BE2C (cell line): Measurements from ENCODE around the gene TMEM79.
A peak's percentile ranks its signal among the peaks of the same experiment; 100 is the strongest.

Experiments used
- DNase-seq: peaks from one replicate; pipeline ENCODE4 v3.0.0-alpha.2; 2020
- H3K27me3 ChIP-seq: fragments of 250-450 bp; sonication (Bioruptor Pico); 2 replicates; pipeline ENCODE4 v1.5.1; 2020; ENCODE audit warnings: mild to moderate bottlenecking
- H3K36me3 ChIP-seq: fragments of 250-450 bp; sonication (Bioruptor Pico); 2 replicates; pipeline ENCODE4 v1.5.1; 2020; ENCODE audit warnings: mild to moderate bottlenecking
- H3K4me1 ChIP-seq: fragments of 250-450 bp; sonication (Bioruptor Pico); 2 replicates; pipeline ENCODE4 v1.5.1; 2020
- H3K4me3 ChIP-seq: 2 replicates; pipeline ENCODE4 v1.5.1; 2011; ENCODE audit warnings: low read depth, low read length
- H3K9me3 ChIP-seq: fragments of 250-450 bp; sonication (Bioruptor Pico); 2 replicates; pipeline ENCODE4 v1.5.1; 2020
- TF ChIP-seq, protein P1 (sequence below): IDR thresholded peaks from 2 replicates; pipeline ENCODE4 v1.5.1; 2012; ENCODE audit warnings: mild to moderate bottlenecking, low read depth, low read length

The TMEM79 gene

GRCh38 chr1:156268336-156268735 is 15.8 kb upstream of the TMEM79 start:
- DNase-seq, result no peak
- H3K27me3 ChIP-seq, result no peaks in the 10 kb centered on the region
- H3K9me3 ChIP-seq, result no peaks in the 10 kb centered on the region
- H3K36me3 ChIP-seq, result peaks cover 96% of the 10 kb centered on the region
- no peaks in the 10 kb centered on the region for H3K4me1 ChIP-seq
- TF ChIP-seq, protein P1, sequence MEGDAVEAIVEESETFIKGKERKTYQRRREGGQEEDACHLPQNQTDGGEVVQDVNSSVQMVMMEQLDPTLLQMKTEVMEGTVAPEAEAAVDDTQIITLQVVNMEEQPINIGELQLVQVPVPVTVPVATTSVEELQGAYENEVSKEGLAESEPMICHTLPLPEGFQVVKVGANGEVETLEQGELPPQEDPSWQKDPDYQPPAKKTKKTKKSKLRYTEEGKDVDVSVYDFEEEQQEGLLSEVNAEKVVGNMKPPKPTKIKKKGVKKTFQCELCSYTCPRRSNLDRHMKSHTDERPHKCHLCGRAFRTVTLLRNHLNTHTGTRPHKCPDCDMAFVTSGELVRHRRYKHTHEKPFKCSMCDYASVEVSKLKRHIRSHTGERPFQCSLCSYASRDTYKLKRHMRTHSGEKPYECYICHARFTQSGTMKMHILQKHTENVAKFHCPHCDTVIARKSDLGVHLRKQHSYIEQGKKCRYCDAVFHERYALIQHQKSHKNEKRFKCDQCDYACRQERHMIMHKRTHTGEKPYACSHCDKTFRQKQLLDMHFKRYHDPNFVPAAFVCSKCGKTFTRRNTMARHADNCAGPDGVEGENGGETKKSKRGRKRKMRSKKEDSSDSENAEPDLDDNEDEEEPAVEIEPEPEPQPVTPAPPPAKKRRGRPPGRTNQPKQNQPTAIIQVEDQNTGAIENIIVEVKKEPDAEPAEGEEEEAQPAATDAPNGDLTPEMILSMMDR, result no peak
- no peak overlapping the region for H3K4me3 ChIP-seq

DNA sequence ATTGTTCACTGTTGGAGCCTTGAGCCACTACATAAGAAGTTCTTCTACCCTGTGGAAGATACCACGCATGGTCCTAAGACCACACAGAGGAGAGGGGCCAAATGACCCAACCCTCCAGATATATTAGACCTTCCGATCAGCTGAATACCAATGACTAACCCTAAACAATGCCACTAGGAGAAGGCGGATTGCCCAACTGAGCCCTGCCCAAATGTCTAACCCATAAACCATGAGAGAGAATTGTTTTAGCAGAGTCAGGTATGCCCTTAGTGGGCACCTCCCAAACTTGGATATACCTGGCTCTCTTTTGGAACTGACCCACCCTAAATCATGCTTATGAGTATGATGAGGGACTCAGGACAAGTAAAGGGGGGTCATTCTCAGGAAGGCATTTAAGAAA is 13.8 kb upstream of the TMEM79 start:
- TF ChIP-seq, protein P1, result no peak
- no peak for DNase-seq
- Histone ChIP-seq H3K4me3 (no peak overlapping the region), H3K36me3 (peaks cover 97% of the 10 kb centered on the region), H3K4me1 (no peaks in the 10 kb centered on the region), H3K27me3 (no peaks in the 10 kb centered on the region), H3K9me3 (no peaks in the 10 kb centered on the region)

- Histone ChIP-seq H3K4me3 (no peak overlapping the region), H3K4me1 (peaks cover 5% of the 10 kb centered on the region; the same call in 1 of the 2 replicates), H3K36me3 (peaks cover 95% of the 10 kb centered on the region), H3K9me3 (no peaks in the 10 kb centered on the region), H3K27me3 (no peaks in the 10 kb centered on the region)
- DNase-seq, result no peak
- TF ChIP-seq, protein P1, result no peak
Measured at GRCh38 chr1:156276532-156276931, 7.6 kb upstream of the TMEM79 start.

DNA sequence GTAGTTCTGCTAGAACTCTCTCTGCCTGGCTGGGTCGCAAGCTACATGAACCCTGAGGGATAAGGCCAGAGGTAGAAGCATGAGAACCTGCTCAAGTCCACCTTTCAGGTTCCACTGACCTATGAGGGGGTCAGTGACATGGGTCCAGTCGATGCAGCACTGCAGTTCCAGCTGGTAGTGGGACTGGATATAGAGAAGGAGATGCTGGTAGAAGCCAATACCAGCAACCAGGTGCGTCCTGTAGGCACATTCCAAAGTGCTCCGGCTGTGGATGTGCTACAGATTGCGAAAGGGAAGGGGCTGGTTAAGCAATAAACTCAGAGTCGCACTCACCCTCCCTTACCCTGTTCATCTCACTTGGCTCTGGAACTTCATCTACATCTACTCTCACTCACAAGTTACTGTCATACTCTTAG is 7.2 kb upstream of the TMEM79 start:
- peaks cover 91% of the 10 kb centered on the region for H3K36me3 ChIP-seq
- TF ChIP-seq, protein P1, result no peak
- no peak overlapping the region for H3K4me3 ChIP-seq
- peaks cover 5% of the 10 kb centered on the region; the same call in 1 of the 2 replicates for H3K4me1 ChIP-seq
- no peaks in the 10 kb centered on the region for H3K9me3 ChIP-seq
- no peak for DNase-seq
- no peaks in the 10 kb centered on the region for H3K27me3 ChIP-seq

- no peaks in the 10 kb centered on the region for H3K9me3 ChIP-seq
- no peak overlapping the region for H3K4me3 ChIP-seq
- TF ChIP-seq, protein P1, result no peak
- DNase-seq, result no peak
- H3K27me3 ChIP-seq, result no peaks in the 10 kb centered on the region
- H3K36me3 ChIP-seq, result peaks cover 62% of the 10 kb centered on the region
- peaks cover 5% of the 10 kb centered on the region; the same call in 1 of the 2 replicates for H3K4me1 ChIP-seq
Measured at GRCh38 chr1:156279837-156280236, 4.3 kb upstream of the TMEM79 start.

DNA sequence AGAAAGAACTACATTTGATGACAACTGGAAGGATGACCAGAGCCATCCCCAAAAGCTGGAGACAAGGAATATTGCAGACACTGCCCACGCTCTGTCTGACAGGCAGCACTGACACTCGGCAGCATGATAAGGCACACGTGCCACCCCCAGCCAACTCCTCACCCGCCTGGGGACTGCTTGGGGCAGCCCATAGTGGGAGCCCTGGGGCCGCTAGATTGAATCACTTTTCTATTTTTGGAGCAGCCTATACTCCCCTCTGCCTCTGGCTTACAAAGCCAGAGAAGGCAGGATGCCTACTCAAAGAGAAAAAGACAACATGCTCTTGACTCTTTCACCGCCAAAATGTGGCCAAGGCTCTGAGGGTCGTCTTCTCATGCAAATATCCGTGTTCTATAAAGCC is 2.8 kb upstream of the TMEM79 start:
- TF ChIP-seq, protein P1, result 0 out of 2 replicates have a peak, but pooled peaks have one; percentile 12
- Histone ChIP-seq H3K4me3 (peak overlapping the region; percentile 73), H3K27me3 (no peaks in the 10 kb centered on the region), H3K36me3 (peaks cover 49% of the 10 kb centered on the region), H3K9me3 (no peaks in the 10 kb centered on the region), H3K4me1 (peaks cover 5% of the 10 kb centered on the region; the same call in 1 of the 2 replicates)
- peak; percentile 71 for DNase-seq
